LNCAP (cell line): ENCODE results near the gene HAPSTR1.

ENCODE experiments used
- TF ChIP-seq, protein P1 (sequence below): fragments of 450-650 bp; IDR thresholded peaks from 2 replicates; pipeline ENCODE4 v1.5.1; 2017; ENCODE audit warnings: mild to moderate bottlenecking

HAPSTR1 gene

GRCh38 chr16:9060225-9060624 is 31.2 kb upstream of the HAPSTR1 start:
- TF ChIP-seq, protein P1, sequence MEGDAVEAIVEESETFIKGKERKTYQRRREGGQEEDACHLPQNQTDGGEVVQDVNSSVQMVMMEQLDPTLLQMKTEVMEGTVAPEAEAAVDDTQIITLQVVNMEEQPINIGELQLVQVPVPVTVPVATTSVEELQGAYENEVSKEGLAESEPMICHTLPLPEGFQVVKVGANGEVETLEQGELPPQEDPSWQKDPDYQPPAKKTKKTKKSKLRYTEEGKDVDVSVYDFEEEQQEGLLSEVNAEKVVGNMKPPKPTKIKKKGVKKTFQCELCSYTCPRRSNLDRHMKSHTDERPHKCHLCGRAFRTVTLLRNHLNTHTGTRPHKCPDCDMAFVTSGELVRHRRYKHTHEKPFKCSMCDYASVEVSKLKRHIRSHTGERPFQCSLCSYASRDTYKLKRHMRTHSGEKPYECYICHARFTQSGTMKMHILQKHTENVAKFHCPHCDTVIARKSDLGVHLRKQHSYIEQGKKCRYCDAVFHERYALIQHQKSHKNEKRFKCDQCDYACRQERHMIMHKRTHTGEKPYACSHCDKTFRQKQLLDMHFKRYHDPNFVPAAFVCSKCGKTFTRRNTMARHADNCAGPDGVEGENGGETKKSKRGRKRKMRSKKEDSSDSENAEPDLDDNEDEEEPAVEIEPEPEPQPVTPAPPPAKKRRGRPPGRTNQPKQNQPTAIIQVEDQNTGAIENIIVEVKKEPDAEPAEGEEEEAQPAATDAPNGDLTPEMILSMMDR: no peak

- TF ChIP-seq, protein P1: no peak
Observed at GRCh38 chr16:9061358-9061813, 30.1 kb upstream of the HAPSTR1 start.

DNA sequence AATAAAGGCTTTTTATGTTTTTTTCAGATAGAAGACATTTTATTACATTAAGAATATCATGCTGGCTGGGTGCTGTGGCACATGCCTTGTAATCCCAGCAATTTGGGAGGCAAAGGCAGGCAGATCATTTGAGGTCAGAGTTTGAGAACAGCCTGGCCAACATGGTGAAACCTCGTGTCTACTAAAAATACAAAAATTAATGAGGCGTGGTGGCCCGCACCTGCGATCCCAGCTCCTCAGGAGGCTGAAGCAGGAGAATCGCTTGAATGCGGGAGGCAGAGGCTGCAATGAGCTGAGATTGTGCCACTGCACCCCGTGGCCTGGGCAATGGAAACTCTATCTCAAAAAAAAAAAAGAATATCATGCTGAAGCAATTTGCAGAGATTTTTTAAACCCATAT is 29.1 kb upstream of the HAPSTR1 start:
- TF ChIP-seq, protein P1: no peak

DNA sequence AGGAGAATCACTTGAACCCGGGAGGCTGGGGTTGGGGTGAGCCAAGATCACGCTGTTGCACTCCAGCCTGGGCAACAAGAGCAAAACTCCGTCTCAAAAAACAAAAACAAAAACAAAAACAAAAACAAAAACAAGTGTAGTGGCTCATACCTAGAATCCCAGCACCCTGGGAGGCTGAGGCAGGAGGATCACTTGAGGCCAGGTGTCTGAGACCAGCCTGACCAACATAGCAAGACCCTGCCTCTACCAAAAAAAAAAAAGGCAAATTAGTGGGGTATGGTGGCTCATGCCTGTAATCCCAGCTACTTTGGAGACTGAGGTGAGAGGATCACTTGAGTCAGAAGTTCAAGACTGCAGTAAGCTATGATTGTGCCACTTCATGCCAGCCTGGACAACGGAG is 26.4 kb upstream of the HAPSTR1 start:
- TF ChIP-seq, protein P1: no peak

DNA sequence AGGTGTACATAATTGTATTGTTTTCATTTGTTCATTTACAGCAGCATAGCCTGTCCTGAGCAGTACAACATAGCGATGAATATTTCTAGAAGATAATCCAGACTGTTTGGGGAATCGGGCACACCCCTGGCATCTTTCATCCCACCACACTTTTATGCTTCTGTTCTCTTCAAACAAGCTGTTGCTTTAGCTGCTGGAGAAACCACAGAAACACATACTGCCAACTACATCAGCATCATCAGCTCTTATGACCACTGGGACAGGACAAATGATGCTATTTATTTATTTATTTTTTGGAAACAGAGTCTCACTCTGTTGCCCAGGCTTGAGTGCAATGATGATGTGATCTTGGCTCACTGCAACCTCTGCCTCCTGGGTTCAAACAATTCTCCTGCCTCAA is 22.6 kb upstream of the HAPSTR1 start:
- TF ChIP-seq, protein P1: no peak

GRCh38 chr16:9070254-9070653 is 21.2 kb upstream of the HAPSTR1 start:
- TF ChIP-seq, protein P1: no peak

GRCh38 chr16:9071377-9071776 is 20.1 kb upstream of the HAPSTR1 start:
- TF ChIP-seq, protein P1: no peak

- TF ChIP-seq, protein P1: no peak
Observed at GRCh38 chr16:9072806-9073341, 18.6 kb upstream of the HAPSTR1 start.
